NCI-H187 (cell line): ENCODE measurements around the gene ADAMTS2.

Source experiments
- DNase-seq, 2 experiments: peaks; one replicate each; lab custom pipeline; 2025; lab: John Stamatoyannopoulos, UW

Gene ADAMTS2

DNA sequence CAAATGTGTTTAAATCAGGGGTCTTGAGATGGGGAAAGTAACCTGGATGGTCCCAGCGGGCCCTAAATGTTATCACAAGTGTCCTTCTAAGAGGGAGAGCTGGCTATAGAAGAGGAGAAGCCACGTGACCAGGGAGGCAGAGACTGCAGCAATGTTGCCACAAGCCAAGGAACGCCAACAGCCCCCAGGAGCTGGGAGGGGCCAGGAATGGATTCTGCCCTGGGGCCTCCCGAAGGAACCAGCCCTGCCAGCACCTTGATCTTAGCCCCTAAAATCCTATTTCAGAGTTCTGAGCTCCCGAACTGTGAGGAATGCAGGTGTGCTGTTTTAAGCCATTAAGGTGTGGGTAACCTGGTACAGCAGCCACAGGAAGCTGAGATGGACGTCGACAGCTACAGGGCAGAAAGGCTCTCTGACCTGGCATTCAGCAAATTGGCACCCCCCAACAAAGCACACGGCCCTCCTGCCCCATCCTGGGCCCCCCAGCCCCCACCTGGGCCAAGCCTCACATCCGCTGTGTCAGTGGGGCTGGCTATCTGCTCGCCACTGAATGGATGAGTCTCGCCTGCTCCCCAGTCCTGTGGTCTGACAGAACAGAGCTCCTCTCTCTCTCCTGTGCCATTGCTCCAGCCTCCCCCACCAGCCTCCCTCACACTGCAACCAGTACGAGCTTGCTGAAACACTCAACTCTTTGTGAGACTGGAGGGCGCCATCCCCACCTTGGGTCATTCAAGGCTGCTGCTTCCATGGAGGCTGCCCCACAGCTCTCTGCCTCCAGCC lies 78.8 kb downstream of the ADAMTS2 start:
- no peak for DNase-seq

DNA sequence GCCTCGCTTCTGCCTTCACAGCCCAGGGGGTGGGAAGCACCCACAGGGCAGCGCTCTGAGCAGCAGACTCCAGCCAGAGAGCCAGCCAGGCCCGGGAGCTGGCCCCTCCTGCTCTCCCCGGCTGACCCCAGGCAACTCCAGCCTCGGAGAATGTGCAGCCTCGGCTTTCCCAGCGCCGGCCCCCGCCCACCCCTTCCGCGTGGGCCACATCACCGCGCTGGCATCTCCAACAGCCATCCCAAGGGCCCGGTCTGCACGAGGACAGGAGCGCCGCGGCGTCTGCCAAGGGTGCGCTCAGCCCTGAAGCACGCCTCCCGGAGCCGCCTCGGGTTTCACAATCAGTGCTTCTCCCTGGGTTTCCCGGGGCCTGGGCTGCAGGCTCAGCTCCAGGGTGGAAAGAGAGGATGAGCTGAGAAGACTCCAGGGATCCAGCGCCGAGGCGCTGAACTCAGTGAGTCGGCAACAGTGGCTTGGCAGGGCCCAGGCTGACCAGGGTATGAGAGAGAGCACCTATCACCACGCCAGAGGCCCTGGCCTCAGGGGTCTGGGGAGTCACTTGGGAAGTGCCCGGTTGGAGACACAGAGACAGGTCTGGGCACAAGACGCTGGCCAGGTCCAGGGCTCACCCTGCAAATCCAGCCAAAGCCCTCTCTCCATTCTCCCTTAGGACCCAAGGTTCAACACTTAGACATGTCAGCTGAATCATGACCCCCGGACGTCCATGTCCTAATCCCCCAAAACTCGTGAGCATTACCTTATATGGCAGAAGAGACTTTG lies 79.6 kb downstream of the ADAMTS2 start:
- no peak for DNase-seq

GRCh38 chr5:179264783-179265513 lies 80.3 kb downstream of the ADAMTS2 start:
- DNase-seq, result no peak

DNA sequence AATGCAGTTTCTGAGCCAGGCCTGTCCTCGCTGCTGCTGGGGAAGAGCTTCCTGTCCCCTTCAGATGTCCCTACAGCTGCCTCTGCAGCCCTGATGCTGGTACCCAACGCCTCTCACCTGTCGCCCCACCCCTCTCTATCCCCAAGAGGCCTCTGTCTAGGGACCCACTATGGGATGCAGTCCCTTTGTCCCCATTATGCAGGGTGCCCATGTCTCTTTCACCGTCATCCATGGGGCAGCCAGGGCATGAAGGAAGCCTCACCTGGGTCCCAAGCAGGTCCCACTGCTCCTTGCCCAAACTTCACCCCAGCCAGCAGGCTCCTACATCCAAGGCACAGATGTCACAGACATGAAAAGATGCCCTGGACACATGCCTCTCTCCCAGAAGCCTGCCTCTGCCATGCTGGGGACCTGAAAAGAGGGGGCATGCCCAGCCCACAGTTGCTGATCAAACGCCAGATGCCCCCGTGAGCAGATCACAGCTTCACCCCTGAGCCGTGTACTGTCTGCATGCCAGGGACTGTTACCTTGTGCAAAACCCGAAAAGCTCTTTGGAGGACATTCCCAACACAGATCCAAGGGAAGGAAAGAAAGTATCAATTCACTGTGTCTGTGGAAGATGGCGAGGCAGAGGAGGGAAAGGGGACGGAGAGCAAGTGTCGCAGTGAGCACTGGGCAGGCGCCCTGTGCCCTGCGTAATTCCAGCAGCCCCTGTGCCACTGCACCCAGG lies 81.0 kb downstream of the ADAMTS2 start:
- no peak for DNase-seq

- no peak for DNase-seq
Observed at GRCh38 chr5:179263391-179264052, 81.7 kb downstream of the ADAMTS2 start.

DNA sequence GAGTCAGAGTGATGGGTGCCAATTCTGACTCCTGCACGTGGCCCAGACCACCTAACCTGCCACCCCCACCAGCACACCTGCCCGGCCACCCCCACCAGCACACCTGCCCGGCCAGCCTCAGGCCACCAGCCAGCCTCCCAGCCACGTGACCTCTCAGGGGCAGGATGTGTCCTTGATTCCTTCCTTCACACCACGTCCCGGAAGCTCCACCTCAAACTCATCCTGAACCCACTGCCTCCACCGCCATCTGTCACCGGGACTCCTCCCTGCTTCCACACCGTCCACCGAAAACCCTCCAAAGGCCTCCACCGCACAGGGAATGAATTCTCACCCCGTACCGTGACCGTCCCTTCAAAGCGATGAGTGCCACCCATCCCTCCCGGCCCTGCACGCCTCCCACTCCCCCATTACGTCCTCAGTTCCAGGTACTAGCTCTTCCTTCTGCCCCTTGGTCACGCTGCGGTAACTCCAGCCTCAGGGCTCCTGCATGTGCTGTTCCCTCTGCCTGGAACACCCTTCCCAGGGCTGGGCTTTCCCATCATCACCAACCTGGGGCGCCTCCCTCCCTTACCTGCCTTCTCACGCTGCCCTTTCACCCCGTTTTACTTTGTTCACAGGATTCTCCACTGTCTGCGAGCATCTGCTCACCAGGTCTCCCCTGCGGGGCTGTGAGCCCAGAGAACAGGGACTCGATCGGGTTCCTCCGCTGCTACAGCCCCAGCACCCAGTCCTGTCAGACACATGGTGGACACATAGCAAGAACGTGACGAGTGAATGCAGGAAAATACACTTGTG lies 82.9 kb downstream of the ADAMTS2 start:
- DNase-seq, result no peak

GRCh38 chr5:179261301-179262125 lies 83.7 kb downstream of the ADAMTS2 start:
- DNase-seq, result no peak

DNA sequence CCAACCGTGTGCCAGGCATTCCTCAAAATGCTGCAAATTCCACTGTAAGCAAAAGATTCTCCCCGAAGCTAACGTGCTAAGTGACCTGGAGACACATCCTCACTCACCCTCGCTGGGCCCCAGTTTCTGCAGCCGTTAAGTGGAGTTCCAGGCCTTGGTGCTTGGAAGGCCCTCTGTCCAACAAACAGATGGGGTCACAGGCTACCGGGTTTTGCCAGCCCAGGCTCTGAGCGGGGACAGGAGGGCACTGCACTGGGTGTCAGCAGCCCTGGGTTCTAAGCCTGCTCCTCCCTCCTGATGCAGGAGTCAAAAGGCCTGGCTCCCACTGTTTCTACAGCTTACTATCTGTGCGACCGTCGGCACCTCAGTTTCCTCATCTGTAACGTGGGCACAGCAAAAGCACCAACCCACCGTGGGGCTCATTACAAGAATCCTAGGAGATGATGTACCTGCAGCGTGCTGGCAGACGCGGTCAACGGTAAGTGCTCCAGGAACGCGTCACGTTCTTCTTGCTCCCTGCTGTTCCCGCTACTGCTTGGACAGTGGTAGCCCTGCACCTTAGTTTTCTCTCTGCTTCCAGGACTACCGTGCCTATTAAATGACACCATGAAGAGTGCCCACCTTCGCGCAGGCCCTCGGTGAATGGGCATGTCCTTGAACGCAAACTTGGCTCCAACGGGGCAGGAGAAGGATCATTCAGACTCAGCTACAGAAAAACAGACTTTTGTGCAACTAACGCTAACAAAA lies 84.8 kb downstream of the ADAMTS2 start:
- DNase-seq, result no peak

DNA sequence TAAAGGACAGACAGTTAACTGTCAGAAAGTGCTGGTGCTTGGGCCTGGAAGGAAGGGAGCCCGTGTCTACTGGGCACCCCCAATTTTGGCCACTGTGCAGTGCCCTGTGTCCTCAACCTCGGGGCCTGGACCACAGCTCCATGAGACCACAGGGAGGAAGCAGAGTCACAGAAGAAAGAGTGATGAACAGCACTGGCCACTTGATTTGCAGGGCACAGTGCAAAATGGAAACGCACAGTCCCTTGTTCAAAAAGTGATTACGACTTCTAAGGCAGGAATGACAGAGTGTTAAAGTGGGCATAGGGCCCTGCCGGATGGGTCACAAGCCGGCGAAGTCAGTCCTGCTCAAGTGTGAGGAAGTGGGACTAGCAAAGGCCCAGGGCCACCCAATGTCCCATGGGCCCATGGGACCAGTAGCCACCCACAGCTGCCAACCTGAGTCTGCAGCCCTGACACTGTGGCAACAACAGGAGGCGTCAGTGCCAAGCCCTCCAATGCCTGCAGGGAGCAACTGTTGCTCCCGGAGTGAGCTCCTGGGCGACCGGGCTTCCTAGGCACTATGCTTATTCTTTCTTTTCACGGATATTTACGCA lies 85.4 kb downstream of the ADAMTS2 start:
- DNase-seq, result no peak

DNA sequence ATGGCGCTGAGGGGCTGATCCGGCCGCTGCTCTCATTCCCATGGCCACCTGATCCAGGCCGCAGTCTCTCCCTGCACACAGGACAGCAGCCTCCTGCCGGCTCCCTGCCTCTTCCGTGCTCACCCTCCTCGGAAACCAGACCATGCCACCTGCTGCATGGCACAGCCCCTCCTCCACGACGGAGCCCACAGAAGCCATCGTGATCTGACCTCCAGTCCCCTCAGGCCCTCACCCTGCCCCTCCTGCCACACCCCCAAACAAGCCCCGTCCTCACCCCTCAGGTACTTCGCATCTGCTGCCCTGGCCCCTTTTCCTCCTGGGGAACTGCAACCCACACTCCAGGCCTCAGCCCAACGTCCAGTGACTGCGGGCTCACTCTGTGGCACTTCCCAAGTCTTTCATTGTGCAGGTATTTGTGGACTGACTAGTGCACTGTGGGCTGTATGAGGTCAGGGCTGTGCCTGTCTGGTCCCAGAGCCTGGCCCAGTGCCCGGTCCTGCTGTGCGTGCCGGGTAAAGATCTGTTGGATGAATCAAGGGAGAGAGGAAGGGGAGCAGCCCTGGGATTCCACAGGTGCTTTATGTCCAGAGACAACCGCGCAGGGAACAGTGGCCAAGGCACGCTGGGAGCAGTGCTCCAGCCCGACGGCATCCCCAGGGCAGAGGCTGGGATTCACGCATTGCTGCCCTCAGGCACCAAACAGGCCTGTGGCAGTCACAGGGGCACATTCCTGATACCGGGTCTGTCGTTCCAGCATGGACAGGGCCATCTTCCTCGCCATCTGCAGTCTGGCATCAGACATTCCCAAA lies 86.1 kb downstream of the ADAMTS2 start:
- DNase-seq, result no peak

DNA sequence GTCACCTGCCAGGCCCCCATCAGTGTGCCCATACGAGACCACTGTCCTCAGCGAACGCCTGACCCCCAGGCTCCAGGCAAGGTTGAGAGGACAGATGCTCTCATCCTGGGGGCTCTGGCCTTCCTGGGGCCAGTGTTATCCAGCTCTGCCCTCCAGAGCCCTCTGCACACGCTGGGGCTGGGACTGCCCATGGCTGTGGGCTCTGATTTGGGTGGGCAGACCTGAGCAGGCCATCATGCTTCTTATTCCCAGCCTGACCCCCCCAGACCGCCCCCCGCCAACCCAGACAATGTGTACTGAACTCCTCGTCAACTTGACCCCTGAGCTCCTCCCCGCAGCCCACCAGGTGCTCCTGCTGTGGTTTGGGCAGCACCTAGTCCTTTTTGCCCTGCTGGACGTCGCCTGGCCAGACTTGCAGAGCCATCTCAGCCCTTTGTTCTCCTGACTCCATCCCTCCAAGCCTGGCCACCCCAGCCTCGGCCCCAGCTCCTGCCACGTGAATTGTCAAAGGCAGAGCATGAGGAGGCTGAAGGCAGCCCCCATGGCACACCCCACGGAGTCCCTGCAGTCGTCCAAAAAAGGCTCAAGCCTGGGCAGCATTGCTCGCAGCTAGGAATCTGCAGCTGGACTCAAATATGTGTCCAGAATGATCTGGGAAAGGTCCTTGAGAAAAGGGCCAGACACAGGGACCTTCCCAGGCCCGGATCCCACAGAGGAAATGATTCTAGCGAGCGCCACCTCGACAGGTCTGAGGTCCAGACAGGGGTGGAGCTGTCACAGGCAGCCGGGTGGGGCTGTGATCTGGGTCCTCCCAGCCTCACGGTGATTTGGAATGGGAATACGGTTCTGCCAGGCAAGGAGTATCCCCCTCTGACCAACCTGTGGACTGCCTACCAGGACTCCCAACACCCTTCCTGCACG lies 87.0 kb downstream of the ADAMTS2 start:
- DNase-seq, result no peak

GRCh38 chr5:179257176-179257682 lies 88.0 kb downstream of the ADAMTS2 start:
- no peak for DNase-seq

DNA sequence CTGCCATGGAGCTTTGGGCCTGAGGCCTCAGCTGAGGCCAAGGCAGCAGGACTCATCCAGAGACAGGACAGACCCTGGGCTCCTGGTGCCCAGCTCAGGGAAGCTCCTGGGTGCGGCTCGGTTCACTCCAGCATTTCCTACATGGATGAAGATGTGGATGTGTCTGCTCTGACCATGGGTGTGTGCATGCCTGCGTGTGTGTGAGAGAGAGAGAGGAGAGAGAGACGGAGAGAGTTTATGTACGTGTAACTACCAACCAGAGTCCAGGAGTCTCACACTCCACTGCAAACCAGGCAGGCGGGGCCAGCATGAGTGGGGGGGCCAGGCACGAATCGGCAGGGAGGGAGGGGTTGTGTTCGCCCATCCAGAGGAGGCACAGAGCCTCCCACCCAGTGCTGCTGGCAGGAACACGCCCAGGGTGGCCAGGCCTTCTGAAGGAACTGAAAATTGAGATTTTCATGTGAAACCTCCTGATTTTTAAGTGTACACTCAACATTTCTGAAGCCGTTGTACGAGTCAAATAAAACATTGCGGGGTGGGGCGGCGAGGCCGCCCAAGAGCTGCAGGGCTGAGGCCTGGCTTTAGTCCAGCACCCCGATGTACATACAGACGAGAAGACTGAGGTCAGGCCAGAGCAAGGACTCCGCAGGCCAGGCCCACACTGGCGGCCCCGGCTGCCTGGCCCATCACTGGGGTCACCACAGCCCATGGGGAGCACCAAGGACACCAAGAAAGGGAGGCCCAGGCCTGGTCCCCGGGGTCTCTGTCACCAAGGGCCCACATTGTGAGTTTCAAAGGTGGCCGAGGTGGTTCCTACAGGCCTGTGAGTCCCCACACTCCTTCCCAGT lies 88.7 kb downstream of the ADAMTS2 start:
- DNase-seq, result no peak

GRCh38 chr5:179255527-179256327 lies 89.5 kb downstream of the ADAMTS2 start:
- DNase-seq, result no peak
